ENCODE results near the gene CCDC33.
"Not testable (repeated sequence)": the region's sequence is repeated elsewhere in the genome, so short reads cannot be mapped to it uniquely, and the experiment has no call there.

DNA sequence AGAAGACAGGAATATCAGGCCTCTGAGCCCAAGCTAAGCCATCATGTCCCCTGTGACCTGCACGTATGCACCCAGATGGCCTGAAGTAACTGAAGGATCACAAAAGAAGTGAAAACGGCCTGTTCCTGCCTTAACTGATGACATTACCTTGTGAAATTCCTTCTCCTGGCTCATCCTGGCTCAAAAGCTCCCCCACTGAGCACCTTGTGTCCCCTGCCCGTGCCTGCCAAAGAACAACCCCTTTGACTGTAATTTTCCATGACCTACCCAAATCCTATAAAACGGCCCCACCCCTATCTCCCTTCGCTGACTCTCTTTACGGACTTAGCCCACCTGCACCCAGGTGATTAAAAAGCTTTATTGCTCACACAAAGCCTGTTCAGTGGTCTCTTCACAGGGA lies 123.2 kb downstream of the CCDC33 start:
- TF ChIP-seq POLR2AphosphoS5 (IDR thresholded peaks at IDR 0.05; ENCODE audit: insufficient read depth, low read depth, low read length); POLR2A (IDR thresholded peaks at IDR 0.05; ENCODE audit: low read depth, low read length); EZH2 (IDR thresholded peaks at IDR 0.05; ENCODE audit: borderline replicate concordance, low read depth, low read length, severe bottlenecking); MYC (IDR thresholded peaks at IDR 0.05; ENCODE audit: low read depth, low read length): not testable (repeated sequence)
- TF ChIP-seq, protein P1, sequence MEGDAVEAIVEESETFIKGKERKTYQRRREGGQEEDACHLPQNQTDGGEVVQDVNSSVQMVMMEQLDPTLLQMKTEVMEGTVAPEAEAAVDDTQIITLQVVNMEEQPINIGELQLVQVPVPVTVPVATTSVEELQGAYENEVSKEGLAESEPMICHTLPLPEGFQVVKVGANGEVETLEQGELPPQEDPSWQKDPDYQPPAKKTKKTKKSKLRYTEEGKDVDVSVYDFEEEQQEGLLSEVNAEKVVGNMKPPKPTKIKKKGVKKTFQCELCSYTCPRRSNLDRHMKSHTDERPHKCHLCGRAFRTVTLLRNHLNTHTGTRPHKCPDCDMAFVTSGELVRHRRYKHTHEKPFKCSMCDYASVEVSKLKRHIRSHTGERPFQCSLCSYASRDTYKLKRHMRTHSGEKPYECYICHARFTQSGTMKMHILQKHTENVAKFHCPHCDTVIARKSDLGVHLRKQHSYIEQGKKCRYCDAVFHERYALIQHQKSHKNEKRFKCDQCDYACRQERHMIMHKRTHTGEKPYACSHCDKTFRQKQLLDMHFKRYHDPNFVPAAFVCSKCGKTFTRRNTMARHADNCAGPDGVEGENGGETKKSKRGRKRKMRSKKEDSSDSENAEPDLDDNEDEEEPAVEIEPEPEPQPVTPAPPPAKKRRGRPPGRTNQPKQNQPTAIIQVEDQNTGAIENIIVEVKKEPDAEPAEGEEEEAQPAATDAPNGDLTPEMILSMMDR (IDR thresholded peaks at IDR 0.05; ENCODE audit: extremely low read depth in 1 of 2, insufficient read depth in 1 of 2, low read depth in 1 of 2, low read length in 2 of 2): not testable (repeated sequence)

Measured in endothelial cell of umbilical vein (primary cell).